Esophagus squamous epithelium (tissue), 4 donors: ENCODE measurements around the gene ARFGAP3.

Source experiments
- CTCF ChIP-seq, 6 experiments: fragments of 450-650 bp in 4 of 6; fragments of 200-600 bp in 2 of 6; sonication (generic) in 2 of 6; IDR thresholded peaks; one replicate each; pipeline ENCODE4 v1.5.1; 2016 to 2019; ENCODE audit warnings: antibody characterized with exemption in 6 of 6, mild to moderate bottlenecking in 4 of 6, moderate library complexity in 4 of 6
- POLR2A ChIP-seq, 4 donors: fragments of 450-650 bp; IDR thresholded peaks; one replicate each; pipeline ENCODE4 v1.6.1; 2017; ENCODE audit warnings: antibody characterized with exemption in 4 of 4, mild to moderate bottlenecking in 4 of 4, moderate library complexity in 3 of 4

GRCh38 chr22:42811459-42811858 lies 45.6 kb downstream of the ARFGAP3 start:
- TF ChIP-seq CTCF (IDR thresholded peaks at IDR 0.05) (no peak), POLR2A (IDR thresholded peaks at IDR 0.05) (no peak)
